Stimulated activated CD4-positive, alpha-beta T cell treated with anti-CD3 and anti-CD28 coated beads, TNF-alpha, amount 100 ng/mL, for 1 hour (primary cell): ENCODE data around the gene NCOA5.
A peak's percentile ranks its signal among the peaks of the same experiment; 100 is the strongest.

Experiments used
- DNase-seq, 3 donors: peaks; one replicate each; pipeline ENCODE4 v3.0.0-alpha.2; 2020; ENCODE audit warnings: low read depth in 3 of 3, low spot score in 1 of 3

NCOA5 gene

GRCh38 chr20:46089417-46090388 lies at the start of gene NCOA5:
NCOA5 (minus strand) TSS chr20:46089962; CDS start chr20:46079424, 10,538 bp downstream.
- peak; percentile 79 to 89 (median 84) for DNase-seq

- DNase-seq, result no peak
Measured at GRCh38 chr20:46139266-46139889, 49.6 kb upstream of the NCOA5 start.

GRCh38 chr20:46137816-46138215 lies 48.1 kb upstream of the NCOA5 start:
- no peak for DNase-seq

- DNase-seq, result no peak
Measured at GRCh38 chr20:46135856-46136633, 46.3 kb upstream of the NCOA5 start.

GRCh38 chr20:46134716-46135115 lies 45.0 kb upstream of the NCOA5 start:
- no peak for DNase-seq

DNA sequence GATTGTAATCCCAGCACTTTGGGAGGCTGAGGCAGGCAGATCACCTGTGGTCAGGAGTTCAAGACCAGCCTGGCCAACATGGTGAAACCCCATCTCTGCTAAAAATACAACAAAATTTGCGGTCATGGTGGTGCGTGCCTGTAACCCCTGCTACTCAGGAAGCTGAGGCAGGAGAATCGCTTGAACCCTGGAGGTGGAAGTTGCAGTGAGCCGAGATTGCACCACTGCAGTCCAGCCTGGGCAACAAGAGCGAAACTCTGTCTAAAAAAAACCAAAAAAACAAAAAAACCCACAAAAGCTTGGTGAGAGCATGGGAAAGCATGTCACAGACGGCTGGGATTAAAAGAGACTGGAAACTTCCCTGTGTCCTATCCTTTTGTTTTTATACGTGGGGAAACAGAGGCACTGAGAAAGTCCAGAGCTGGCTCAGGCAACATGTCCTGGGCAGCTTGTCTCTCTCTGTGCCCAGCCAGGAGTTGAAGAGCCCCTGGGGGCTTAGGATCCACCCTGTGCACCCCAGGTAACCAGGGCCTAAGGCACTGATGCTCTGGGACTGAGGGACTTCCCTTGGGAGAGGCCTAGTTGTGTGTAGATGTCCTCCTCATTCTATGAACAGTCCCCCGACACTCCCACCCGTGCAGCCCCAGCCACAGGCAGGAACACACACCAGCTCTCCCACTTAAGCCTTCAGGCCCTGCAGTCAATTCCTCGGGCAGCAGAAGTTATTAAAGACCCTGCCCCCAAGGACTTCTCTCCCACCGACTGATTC lies 44.3 kb upstream of the NCOA5 start:
- DNase-seq, result no peak

DNA sequence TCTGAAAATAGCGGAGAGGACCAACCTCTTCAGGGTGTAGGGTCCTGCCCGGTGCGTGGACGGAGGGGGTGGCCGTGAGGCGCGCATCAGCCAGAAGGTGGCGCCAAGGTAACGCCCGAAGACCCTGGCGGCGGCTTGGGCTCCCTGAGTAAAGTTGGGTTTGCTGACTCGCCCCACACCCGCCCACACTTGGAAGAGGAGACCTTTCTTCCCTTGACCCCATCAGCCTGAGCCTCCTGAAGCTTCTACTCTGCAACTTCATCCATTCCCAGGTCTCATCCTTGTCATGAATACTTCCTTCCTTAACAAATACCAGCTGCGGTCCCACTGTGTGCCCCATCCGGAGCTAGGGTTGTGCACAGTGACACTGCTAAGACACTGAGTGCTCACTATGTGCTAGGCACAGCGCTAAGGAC lies 43.0 kb upstream of the NCOA5 start:
- peak in 2 of 3 donors; percentile 22 to 43 for DNase-seq

GRCh38 chr20:46131396-46131795 lies 41.6 kb upstream of the NCOA5 start:
- DNase-seq, result no peak

DNA sequence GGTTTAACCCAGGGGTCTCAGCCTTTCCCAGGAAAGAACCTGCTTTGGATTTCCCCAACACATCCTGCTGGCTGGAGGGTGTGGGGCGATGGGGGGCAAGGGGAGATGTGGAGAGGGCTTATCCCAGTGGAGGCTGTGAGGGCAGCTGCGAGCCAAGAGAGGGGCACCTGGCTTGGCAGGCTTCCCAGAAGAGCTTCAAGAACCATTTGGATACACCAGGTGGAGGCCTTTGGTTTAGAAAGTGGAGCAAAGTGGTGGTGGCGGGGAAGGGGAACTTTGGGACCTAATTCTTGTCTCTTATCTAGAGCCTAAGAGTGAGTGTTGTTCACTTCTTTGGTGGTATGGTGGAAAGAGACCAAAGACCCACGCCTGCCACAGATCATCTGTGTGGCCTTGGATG lies 40.8 kb upstream of the NCOA5 start:
- no peak for DNase-seq

GRCh38 chr20:46129955-46130481 lies 40.3 kb upstream of the NCOA5 start:
- DNase-seq, result no peak

GRCh38 chr20:46128310-46129151 lies 38.8 kb upstream of the NCOA5 start:
- no peak for DNase-seq

DNA sequence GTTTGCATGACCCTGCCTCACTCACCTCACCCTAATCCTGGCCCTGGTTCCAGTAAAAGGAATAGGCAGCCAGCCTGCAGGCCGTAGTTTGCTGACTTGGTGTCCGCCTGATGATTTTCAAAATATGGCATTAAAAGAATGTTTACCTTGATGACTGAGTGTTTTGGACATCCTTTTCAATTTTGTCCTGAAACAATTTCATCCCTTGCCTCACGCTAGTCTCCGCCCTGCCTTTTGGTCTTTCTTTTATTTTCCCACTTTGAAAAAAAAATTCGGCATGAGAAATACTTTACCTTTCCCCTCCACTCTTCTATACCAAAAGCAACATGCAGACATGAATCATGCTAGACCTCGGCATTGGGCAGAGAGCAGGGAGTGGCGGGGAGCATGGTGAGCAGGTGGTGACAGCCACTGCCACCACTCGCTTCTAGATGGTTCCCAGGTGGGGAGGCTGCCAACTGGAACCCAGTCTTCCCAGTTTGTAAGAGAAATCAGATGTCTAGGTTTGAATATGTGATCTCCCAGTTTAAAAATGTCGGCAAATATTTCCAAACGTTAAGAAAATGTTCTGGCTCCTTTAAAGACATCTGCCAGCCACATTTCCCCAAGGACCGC lies 37.7 kb upstream of the NCOA5 start:
- DNase-seq, result no peak

GRCh38 chr20:46126440-46127056 lies 36.8 kb upstream of the NCOA5 start:
- DNase-seq, result no peak

GRCh38 chr20:46123482-46124245 lies 33.9 kb upstream of the NCOA5 start:
- no peak for DNase-seq

DNA sequence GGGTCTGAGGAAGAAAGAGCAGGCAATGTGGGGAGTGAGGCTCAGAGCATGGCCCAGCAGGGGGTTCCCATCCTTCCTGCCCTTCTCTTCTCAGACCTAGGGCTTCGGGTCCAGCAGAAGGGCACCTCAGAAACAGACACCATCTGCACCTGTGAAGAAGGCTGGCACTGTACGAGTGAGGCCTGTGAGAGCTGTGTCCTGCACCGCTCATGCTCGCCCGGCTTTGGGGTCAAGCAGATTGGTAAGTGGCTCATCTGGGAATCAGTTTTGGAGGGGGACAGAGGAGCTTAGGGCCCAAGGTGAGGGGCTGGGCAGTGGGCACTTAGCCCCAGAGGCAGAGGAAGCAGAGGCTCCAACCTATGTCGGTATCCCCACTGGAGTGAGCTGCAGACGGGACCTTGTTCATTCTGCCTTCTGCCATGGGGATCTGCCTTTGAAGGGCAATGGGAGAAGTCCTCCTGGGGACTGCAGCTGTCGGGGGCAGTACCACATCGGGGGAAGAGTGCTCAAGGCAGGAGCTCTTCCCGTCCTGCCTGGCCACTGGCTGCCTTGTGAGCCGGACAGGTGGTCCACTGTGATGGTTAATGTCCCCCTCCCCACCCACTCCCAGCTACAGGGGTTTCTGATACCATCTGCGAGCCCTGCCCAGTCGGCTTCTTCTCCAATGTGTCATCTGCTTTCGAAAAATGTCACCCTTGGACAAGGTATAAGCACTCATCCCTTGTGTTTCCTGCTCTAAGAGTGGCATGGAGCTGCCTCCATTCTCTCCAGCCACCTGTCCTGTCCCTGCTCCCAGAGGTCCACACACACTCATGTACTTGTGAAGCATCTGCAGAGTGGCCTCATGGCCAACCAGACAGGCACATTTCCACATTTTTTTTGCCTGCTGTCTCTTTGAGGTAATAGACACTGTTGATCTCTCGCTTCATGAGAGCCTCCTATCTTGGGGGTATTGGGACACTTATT lies 33.0 kb upstream of the NCOA5 start:
- no peak for DNase-seq

GRCh38 chr20:46122071-46122470 lies 32.3 kb upstream of the NCOA5 start:
- no peak for DNase-seq
